SK-N-MC (cell line): ENCODE data around the gene PIGQ.

ENCODE experiments used
- EZH2 ChIP-seq: fragments of 200-600 bp; sonication (generic); IDR thresholded peaks from one replicate; pipeline ENCODE4 v1.6.1; 2017; ENCODE audit warnings: antibody characterized with exemption
- POLR2AphosphoS5 ChIP-seq: IDR thresholded peaks from 2 replicates; pipeline ENCODE4 v1.6.1; 2012; ENCODE audit warnings: mild to moderate bottlenecking, low read depth, low read length, borderline replicate concordance

GRCh38 chr16:559411-560203 is 10.2 kb upstream of the PIGQ start:
- no peak for TF ChIP-seq POLR2AphosphoS5
- TF ChIP-seq EZH2 = peak; percentile 82
